HEK293 (cell line): ENCODE measurements around the gene EFCC1.

Experiments
- CTCF ChIA-PET: fragments of 350-600 bp; formaldehyde crosslinking; extraction: SDS; loops from one replicate; lab custom pipeline; 2021; ENCODE audit warnings: antibody characterized with exemption; lab: Yijun Ruan, JAX
- POLR2A ChIA-PET: fragments of 300-600 bp; formaldehyde crosslinking; extraction: SDS; loops from one replicate; lab custom pipeline; 2020; ENCODE audit warnings: antibody characterized with exemption, inconsistent platforms; lab: Yijun Ruan, JAX
- H3K27ac ChIP-seq: fragments of 200-500 bp; sonication (Bioruptor generic); 2 replicates; pipeline ENCODE4 v1.5.1; 2014; ENCODE audit warnings: low read depth, low read length, control low read depth, inconsistent platforms; ENCODE audit errors: extremely low read depth
- H3K36me3 ChIP-seq, 2 experiments: fragments of 200-500 bp in 1 of 2; sonication (Bioruptor generic) in 1 of 2; 1 replicate in 1 of 2; 2 replicates in 1 of 2; pipeline ENCODE4 v1.5.1; 2014 to 2017; ENCODE audit warnings: inconsistent platforms in 2 of 2, low read length in 2 of 2; ENCODE audit not compliant: control insufficient read depth in 2 of 2, insufficient read depth in 1 of 2
- H3K4me1 ChIP-seq: fragments of 200-500 bp; sonication (Bioruptor generic); 2 replicates; pipeline ENCODE4 v1.5.1; 2014; ENCODE audit warnings: mild to moderate bottlenecking, low read length, inconsistent platforms; ENCODE audit not compliant: control insufficient read depth, insufficient read depth
- H3K4me3 ChIP-seq: 2 replicates; pipeline ENCODE4 v1.5.1; 2011; ENCODE audit warnings: low read depth, mild to moderate bottlenecking, control low read depth, low read length, moderate library complexity
- H3K9me3 ChIP-seq: fragments of 200-500 bp; sonication (Bioruptor generic); 2 replicates; pipeline ENCODE4 v1.5.1; 2014; ENCODE audit warnings: low read depth, low read length, inconsistent platforms; ENCODE audit not compliant: control insufficient read depth, insufficient read depth
- EGR2 ChIP-seq: fragments of 450-650 bp; formaldehyde crosslinking; IDR thresholded peaks from 2 replicates; pipeline ENCODE4 v1.5.1; 2016; ENCODE audit warnings: low read depth, missing biosample characterization, missing genetic modification characterization
- ELK4 ChIP-seq: IDR thresholded peaks from 2 replicates; pipeline ENCODE4 v1.6.1; 2011; ENCODE audit warnings: mild to moderate bottlenecking, low read depth, low read length, borderline replicate concordance
- HIC1 ChIP-seq: fragments of 450-650 bp; formaldehyde crosslinking; IDR thresholded peaks from 2 replicates; pipeline ENCODE4 v1.5.1; 2016; ENCODE audit warnings: missing biosample characterization, missing genetic modification characterization
- MYNN ChIP-seq: fragments of 450-650 bp; formaldehyde crosslinking; IDR thresholded peaks from 2 replicates; pipeline ENCODE4 v1.5.1; 2016; ENCODE audit warnings: missing biosample characterization, missing genetic modification characterization, borderline replicate concordance
- TRIM28 ChIP-seq: IDR thresholded peaks from 2 replicates; pipeline ENCODE4 v1.6.1; 2011; ENCODE audit warnings: low read length, control low read depth, borderline replicate concordance
- ZBTB21 ChIP-seq: fragments of 450-650 bp; formaldehyde crosslinking; IDR thresholded peaks from 2 replicates; pipeline ENCODE4 v1.5.1; 2017; ENCODE audit warnings: missing biosample characterization, missing genetic modification characterization
- ZBTB8A ChIP-seq: fragments of 450-650 bp; formaldehyde crosslinking; IDR thresholded peaks from 2 replicates; pipeline ENCODE4 v1.5.1; 2016; ENCODE audit warnings: missing biosample characterization, missing genetic modification characterization
- ZFHX2 ChIP-seq: fragments of 450-650 bp; formaldehyde crosslinking; conservative IDR thresholded peaks from 2 replicates; pipeline ENCODE4 v1.5.1; 2016; ENCODE audit warnings: missing biosample characterization, missing genetic modification characterization
- ZFP41 ChIP-seq: fragments of 450-650 bp; formaldehyde crosslinking; IDR thresholded peaks from 2 replicates; pipeline ENCODE4 v1.5.1; 2016; ENCODE audit warnings: missing biosample characterization, missing genetic modification characterization, borderline replicate concordance
- ZNF146 ChIP-seq: fragments of 450-650 bp; formaldehyde crosslinking; IDR thresholded peaks from 2 replicates; pipeline ENCODE4 v1.5.1; 2016; ENCODE audit warnings: missing biosample characterization, missing genetic modification characterization
- ZNF248 ChIP-seq: fragments of 450-650 bp; formaldehyde crosslinking; IDR thresholded peaks from 2 replicates; pipeline ENCODE4 v1.5.1; 2017; ENCODE audit warnings: missing biosample characterization, missing genetic modification characterization
- ZNF335 ChIP-seq: fragments of 450-650 bp; formaldehyde crosslinking; conservative IDR thresholded peaks from 2 replicates; pipeline ENCODE4 v1.5.1; 2016; ENCODE audit warnings: missing biosample characterization, missing genetic modification characterization
- ZNF354C ChIP-seq: fragments of 450-650 bp; formaldehyde crosslinking; IDR thresholded peaks from 2 replicates; pipeline ENCODE4 v1.5.1; 2016; ENCODE audit warnings: missing biosample characterization, missing genetic modification characterization, low read depth, borderline replicate concordance
- ZNF391 ChIP-seq: fragments of 450-650 bp; formaldehyde crosslinking; IDR thresholded peaks from 2 replicates; pipeline ENCODE4 v1.5.1; 2016; ENCODE audit warnings: low read depth, missing biosample characterization, missing genetic modification characterization, borderline replicate concordance
- ZNF510 ChIP-seq: fragments of 450-650 bp; formaldehyde crosslinking; IDR thresholded peaks from 2 replicates; pipeline ENCODE4 v1.5.1; 2018; ENCODE audit warnings: mild to moderate bottlenecking, missing genetic modification characterization, missing biosample characterization; ENCODE audit not compliant: insufficient replicate concordance
- ZNF518A ChIP-seq: fragments of 450-650 bp; formaldehyde crosslinking; conservative IDR thresholded peaks from 2 replicates; pipeline ENCODE4 v1.5.1; 2016; ENCODE audit warnings: low read depth, missing biosample characterization, missing genetic modification characterization
- ZNF529 ChIP-seq: fragments of 450-650 bp; formaldehyde crosslinking; IDR thresholded peaks from 2 replicates; pipeline ENCODE4 v1.5.1; 2017; ENCODE audit warnings: missing genetic modification characterization, missing biosample characterization; ENCODE audit not compliant: insufficient replicate concordance
- ZNF560 ChIP-seq: fragments of 450-650 bp; formaldehyde crosslinking; IDR thresholded peaks from 2 replicates; pipeline ENCODE4 v1.5.1; 2017; ENCODE audit warnings: missing biosample characterization, missing genetic modification characterization, borderline replicate concordance
- ZNF600 ChIP-seq: fragments of 450-650 bp; formaldehyde crosslinking; IDR thresholded peaks from 2 replicates; pipeline ENCODE4 v1.5.1; 2016; ENCODE audit warnings: missing biosample characterization, missing genetic modification characterization
- ZNF664 ChIP-seq: fragments of 450-650 bp; formaldehyde crosslinking; IDR thresholded peaks from 2 replicates; pipeline ENCODE4 v1.5.1; 2016; ENCODE audit warnings: missing biosample characterization, missing genetic modification characterization
- ZNF677 ChIP-seq: fragments of 450-650 bp; IDR thresholded peaks from 2 replicates; pipeline ENCODE4 v1.5.0; 2018; ENCODE audit warnings: missing biosample characterization, mild to moderate bottlenecking, missing genetic modification characterization, moderate library complexity
- TF ChIP-seq, protein P1 (sequence below): fragments of 450-650 bp; formaldehyde crosslinking; IDR thresholded peaks from 2 replicates; pipeline ENCODE4 v1.5.1; 2017; ENCODE audit warnings: missing biosample characterization, missing genetic modification characterization

Gene EFCC1

GRCh38 chr3:129039271-129040038, 38.4 kb downstream of the EFCC1 start (continued):
- no peak for TF ChIP-seq ELK4
- 0 out of 2 replicates have a peak, but pooled peaks have one; percentile 17 for TF ChIP-seq ZNF600 (tag by site-specific recombination)
- TF ChIP-seq, all 188 proteins: peak for 11

GRCh38 chr3:129040039-129040336, 38.9 kb downstream of the EFCC1 start:
- Histone ChIP-seq H3K4me1 (no peaks in the 10 kb centered on the region), H3K4me3 (no peak overlapping the region), H3K36me3 (no peaks in the 10 kb centered on the region), H3K27ac (no peak overlapping the region), H3K9me3 (no peaks in the 10 kb centered on the region)
- ChIA-PET CTCF (interaction anchor here (0.5 to 1.6 kb wide), 4 partner anchors 13 to 70 kb away, joined by 3 to 5 read pairs (median 4); no protein-coding TSS in a partner anchor), POLR2A (interaction anchor here (1.1 kb wide), 1 partner anchor 13 kb away, joined by 4 read pairs; no protein-coding TSS in a partner anchor)
- TF ChIP-seq ZBTB21 (tag by site-specific recombination) = no peak
- no peak for TF ChIP-seq ZNF529
- TF ChIP-seq ZNF146 (tag by site-specific recombination) = no peak
- no peak for TF ChIP-seq ZNF560 (tag by site-specific recombination)
- no peak for TF ChIP-seq ZFP41
- no peak for TF ChIP-seq ZNF664 (tag by site-specific recombination)
- no peak for TF ChIP-seq ZBTB8A (tag by site-specific recombination)
- no peak for TF ChIP-seq MYNN (tag by site-specific recombination)
- TF ChIP-seq ZNF335 (tag by site-specific recombination) = no peak
- TF ChIP-seq ZNF354C (tag by site-specific recombination) = no peak
- TF ChIP-seq EGR2 (tag by site-specific recombination) = no peak
- TF ChIP-seq, protein P1, sequence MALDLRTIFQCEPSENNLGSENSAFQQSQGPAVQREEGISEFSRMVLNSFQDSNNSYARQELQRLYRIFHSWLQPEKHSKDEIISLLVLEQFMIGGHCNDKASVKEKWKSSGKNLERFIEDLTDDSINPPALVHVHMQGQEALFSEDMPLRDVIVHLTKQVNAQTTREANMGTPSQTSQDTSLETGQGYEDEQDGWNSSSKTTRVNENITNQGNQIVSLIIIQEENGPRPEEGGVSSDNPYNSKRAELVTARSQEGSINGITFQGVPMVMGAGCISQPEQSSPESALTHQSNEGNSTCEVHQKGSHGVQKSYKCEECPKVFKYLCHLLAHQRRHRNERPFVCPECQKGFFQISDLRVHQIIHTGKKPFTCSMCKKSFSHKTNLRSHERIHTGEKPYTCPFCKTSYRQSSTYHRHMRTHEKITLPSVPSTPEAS = no peak
- TF ChIP-seq ZFHX2 (tag by site-specific recombination) = no peak
- no peak for TF ChIP-seq ZNF248
- TF ChIP-seq ZNF518A (tag by site-specific recombination) = no peak
- TF ChIP-seq TRIM28 = no peak
- no peak for TF ChIP-seq HIC1
- TF ChIP-seq ZNF677 (tag by site-specific recombination) = no peak
- no peak for TF ChIP-seq ZNF391
- no peak for TF ChIP-seq ZNF510
